Hindlimb muscle (tissue), 1 donor: ENCODE results near the gene HBP1. TPM values are rescaled to one million over a fixed set of nuclear protein-coding genes. Genes with fewer than 3 reads are reported as not detected.

Source experiments
- DNase-seq: peaks from one replicate; pipeline ENCODE4 v3.0.0-alpha.2; 2013
- polyA plus RNA-seq: library from polyadenylated mRNA; unstranded; fragments of 120-200 nt; gene quantifications from one replicate; pipeline ENCODE4 v1.2.1, GENCODE V29; 2013; ENCODE audit not compliant: insufficient read length

HBP1 gene
- polyA plus RNA-seq, 1 donor, result 55.4 TPM

DNA sequence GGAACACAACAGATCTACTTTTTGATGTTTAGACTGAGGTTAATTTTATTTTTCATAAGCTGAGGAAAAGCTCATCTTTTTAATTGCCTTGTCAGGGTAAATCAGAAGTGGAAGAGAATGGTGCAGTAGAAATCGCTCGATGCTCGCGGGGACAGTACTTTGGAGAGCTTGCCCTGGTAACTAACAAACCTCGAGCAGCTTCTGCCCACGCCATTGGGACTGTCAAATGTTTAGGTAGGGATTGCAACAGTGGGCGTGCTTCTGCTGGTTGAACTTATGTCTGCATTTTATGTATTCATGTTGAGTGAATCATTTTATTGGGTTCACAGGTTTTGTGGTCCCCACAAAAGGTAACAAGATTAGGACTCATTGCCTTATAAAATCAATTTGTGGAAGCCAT, 11.7 kb upstream of the HBP1 start:
- DNase-seq, result no peak

DNA sequence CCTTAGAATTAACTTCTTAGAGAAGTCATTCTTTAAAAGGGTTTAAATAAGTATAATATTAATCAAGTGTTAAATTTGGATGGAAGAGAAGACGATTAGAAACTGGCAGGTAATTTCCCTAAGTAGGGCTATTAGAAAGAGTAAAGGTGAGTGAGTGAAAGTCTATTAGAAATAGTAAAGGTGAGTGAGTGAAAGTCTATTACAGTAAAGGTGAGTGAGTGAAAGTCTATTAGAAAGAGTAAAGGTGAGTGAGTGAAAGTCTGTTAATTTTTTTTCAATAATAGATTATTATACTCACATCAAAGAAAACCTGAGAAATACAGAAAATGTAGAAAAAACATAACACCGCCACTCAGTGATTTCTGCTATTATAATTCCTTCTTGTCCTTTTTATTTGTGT, 10.8 kb upstream of the HBP1 start:
- DNase-seq, result no peak

DNA sequence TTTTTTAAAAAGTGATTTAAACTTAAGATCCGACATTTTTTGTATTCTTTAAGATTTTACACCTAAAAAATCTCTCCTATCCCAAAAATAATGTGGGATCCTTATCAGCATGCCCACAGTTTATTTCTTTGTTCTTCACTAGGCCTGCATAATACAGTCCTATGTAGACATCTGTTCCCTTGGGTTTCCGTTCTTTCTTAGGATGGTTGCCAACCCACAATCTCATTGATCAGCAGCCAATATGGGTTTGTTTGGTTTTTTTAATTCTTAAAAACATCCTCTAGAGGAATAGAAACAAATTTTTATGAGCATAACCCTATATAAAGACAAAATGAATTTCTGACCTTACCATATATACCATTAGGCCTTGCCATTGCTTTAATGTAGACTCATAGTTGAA, 8.4 kb upstream of the HBP1 start:
- no peak for DNase-seq

DNA sequence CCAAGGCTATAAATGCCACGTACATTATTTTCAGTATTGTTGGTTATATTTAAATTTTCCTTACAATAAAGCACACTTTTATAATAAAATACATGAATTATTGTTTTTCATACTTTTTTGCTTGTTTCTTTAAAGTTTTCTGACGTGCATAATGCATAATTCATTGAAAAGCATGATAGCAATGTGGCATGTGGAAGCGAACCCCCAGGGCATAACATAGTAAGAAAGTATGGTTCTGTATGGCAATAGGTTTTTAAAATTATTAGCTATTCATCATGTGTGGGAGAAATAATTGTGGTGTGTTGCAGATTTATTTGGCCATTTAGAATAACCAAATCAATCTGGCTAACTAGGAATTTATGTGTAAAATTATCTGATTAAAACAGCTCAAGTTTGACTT, 7.4 kb upstream of the HBP1 start:
- no peak for DNase-seq

DNA sequence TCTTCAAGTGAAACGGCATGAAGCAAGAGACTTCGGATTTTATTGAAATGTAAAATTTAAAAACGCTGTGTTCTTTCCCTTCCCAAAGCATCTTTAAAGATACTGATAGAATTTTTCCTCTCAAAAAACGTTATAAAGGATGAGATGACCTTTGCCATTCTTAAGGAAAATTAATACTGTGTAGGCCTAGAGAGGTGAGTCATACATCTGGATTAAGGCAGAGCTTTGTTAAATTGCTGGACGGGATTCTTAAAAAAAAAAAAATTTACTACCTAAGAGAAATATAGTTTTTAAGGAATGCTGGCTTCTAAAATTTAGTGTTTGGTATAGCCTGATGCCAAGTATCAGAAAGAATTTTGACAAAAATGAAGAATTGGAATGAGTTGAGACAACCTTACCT, 6.3 kb upstream of the HBP1 start:
- no peak for DNase-seq

DNA sequence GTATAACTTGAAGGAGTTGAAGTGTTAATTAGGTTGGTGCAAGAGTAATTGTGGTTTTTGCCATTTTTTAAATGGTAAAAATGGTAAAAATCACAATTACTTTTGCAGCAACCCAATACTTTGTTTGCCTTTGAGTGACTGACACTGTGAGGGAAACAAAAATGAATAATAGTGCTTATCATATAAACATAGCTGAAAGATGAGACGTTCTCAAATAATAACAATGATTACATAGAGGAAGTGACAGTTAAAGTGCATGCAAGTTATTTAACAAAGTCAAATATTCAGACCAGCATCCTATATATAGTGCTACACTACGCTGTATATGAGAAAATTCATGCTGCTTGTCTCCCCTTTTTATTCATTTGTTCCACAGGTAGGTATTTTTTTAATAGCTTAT, 4.7 kb upstream of the HBP1 start:
- no peak for DNase-seq

DNA sequence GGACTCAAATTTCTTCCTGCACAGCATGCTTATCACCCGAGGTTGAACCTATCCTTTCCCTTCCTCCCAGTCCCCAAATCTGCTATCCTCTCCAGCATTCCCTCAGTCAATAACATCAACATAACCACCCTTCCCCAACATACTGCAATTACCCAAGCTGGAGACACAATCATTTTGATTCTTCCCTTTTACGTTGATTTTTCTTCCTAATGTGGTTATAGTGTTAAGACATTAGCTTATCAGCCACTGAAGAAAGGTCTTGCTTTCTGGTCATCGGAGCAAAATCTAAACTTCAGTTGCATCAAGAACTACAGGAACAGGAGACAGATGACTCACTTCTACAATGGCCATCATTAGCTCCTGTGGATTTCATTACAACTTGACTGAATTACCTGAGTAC, 3.5 kb upstream of the HBP1 start:
- DNase-seq, result no peak

DNA sequence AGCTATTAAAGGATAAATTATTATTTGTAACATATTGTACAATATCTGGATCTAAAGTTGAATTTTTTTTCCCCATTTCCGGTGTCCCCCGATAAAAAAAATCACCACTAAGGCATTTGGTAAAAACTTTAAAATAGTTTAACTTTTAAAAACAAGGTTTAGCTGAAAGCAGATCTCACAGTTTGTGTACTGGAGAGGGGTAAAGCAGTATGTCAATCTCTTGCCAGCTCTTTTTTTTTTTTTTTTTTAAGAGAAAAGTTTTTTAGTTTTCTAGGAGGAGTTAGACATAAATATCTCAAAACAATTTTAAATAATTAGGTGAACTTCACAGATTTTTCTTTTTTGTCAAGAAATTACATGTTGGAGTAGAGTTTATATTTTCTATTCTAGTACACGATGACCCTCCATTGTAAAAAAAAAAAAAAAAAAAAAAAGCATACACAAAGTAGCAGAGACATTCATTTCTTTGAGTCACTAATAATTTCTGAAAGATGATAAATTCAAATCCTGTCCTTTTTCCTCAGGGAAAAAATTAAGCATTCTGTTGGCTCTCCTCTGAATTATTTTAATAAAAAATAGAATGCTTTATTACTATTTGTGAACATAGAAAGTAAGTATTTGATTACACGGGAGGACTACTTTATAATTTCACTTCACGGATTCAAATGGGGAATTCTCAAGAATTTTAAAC, 1.9 kb upstream of the HBP1 start:
- no peak for DNase-seq

DNA sequence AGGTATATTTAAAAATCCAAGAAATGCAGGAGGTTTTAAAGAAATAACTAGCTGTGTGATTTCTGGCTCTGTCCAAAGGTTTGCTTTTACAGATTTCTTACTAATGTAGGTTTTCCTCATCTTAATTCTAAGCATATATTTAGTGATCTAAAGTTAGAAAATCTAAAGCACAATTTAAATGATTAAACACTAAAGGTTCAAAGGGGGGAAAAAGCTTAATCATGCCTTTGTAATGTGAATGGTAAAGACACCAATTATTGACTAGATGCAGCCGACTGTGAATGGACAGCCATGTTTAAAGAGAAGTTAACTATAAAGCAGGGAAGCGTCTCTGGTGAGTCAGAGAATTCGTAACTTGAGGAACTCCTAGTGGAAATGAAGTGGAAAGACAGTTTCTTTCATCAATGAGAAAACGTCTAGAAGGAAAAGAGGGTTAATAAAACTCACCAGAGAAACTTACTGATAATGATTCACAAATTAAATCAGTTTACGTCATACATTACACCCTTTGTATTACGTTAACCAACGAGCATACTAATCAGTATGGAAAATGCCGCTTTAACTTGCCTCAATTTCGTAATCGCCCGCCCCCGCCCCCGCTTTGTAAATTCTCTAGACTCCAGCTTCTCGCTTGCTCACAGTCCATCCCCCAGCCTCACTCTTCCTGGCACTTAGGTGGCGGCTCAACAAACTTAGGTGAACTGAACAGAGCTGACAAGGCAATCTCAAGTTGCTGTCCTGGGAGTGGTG, 1.1 kb upstream of the HBP1 start:
- peak; percentile 85 for DNase-seq

DNA sequence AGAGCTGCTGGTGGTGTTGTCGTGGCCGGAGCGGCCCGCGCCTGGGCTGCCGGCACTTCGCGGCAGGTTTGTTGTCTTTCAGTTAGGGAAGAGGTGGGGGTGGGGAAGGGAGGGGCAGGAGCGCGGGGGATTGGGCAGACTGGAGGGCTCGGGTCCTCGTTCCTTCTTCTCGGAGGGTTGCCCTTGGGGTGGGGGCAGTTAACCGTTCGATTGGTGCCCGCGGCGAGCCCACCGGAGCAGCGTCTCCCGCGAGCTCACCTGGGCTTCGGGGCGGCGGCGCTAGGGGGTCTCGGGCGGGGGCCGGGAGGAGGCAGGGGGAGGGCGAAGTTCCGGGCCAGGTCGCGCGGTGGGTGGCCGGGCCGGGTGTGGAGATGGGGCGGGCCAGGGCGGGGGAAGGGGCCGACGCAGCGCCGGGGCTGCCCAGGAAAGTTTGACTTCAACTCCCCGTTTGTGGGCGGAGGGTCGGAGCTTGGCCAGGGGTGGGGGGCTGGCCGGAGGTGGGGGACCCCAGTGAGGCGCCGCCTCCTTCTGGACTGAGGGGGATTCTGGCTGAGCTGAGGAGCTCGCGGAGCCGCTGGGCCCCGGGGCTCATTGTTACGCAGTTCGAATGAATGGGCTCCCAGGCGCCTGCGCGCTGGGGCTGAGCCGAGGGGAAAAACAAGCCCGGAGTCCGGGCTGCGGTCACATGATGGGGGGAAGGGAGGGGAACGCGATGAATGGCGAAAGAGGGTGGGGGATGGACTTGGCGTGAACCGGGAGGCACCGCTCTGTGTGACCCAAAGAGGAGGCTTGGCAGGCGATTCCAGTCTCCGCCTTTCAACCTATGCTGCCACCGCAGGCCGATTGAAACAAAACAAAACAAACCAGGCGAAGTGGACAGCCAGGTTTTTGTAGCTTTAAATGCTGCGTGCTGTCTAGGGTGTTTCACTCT, 582 bp downstream of the HBP1 start:
- peak; percentile 98 for DNase-seq

DNA sequence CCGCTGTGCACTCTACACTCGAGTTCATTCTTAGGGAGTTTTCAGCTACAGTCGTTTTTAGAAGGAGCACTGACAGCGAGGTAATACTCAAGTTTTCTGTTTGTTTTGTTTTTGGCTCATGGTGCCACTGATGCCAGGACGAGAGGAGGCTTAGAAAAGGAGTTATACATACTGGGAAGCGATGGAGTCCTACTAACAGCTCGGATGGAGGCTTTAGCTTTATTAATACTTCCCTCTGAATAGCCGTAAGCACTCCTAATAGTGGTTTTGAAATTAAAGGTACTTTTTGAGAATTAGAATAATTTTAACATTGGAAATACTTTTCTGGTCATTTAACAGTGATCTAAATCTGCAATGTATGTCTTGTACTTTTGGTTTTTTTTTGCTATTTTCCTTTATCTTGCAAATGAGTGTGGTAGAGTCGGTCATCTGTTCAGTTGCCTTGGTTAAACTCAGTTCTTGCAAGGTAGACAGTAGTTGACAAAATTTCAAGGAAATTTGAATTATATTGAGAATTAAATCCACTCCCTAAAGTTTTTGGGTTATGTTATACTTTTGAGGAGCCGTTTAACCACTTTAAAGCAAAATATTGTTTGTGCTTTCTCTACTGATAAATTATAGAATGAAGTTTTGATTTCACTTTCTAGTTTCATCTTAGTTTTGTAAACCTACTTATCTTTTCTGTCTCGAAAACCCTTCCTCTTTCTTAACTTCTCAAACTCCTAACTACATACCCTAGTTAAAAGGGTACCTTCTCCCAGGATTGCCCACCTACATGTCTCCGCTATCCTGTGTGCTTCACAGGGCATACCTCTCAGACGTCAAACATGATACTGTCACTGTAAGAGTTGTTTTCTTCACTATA, 1.5 kb downstream of the HBP1 start:
- no peak for DNase-seq

DNA sequence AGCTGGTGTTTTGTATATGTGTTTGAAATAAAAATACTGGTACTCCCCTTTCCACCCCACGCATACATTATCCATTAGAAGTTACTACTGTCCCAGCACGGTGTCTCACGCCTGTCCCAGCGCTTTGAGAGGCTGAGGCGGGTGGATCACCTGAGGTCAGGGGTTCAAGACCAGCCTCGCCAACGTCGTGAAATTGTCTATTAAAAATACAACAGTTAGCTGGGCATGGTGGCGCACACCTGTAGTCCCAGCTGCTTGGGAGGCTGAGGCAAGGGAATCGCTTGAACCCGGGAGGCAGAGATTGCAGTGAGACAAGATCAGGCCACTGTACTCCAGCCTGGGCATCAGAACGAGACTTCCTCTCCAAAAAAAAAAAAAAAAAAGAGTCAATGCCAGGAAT, 2.7 kb downstream of the HBP1 start:
- DNase-seq, result no peak

DNA sequence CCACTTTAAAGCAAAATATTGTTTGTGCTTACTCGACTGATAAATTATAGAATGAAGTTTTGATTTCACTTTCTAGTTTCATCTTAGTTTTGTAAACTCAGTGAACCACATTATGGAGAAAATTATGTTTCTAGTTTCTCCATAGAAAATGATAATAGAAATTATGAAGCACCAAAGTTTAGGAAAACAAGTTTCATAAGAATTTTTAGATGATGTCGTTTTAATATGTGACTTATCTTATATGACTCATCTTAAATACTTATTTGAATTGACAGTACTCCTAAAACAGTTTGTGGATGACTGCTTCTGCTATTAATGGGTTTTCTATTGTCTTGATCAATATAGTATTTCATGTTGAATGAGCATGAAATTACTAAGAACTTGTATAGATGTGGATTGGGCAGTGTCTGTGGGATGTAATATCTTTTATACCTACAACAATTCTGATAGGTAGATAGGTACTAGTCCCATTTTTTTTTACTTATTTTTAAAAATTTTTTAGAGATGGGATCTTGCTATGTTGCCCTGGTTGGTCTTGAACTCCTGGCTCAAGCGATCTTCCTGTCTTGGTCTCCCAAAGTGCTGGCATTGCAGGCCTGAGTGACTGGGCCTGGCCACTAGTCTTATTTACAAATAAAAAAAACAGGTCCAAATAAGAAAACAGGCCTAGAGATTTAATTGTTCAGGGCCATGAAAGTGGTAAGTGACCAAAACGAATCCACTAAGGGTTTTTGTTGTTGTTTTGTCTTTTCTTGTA, 3.7 kb downstream of the HBP1 start:
- DNase-seq, result no peak

DNA sequence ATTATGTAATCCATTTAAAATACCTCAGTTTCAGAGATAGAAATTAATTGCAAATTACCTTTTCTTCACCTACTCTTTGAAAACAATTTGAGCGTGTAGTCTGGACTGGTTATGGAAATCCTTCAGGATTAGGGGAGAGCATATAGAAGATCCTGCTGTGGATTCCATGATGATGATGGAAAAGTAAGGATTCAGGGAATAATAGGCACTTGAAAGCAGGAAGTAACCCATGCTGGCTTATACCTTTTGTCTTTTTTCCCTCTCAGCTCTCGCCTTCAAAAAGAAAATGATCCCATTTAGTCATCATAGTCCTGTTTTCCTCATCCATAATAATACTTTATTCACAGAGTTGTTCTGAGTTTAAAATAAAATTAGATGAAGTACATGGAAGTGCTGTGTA, 4.4 kb downstream of the HBP1 start:
- DNase-seq, result no peak

DNA sequence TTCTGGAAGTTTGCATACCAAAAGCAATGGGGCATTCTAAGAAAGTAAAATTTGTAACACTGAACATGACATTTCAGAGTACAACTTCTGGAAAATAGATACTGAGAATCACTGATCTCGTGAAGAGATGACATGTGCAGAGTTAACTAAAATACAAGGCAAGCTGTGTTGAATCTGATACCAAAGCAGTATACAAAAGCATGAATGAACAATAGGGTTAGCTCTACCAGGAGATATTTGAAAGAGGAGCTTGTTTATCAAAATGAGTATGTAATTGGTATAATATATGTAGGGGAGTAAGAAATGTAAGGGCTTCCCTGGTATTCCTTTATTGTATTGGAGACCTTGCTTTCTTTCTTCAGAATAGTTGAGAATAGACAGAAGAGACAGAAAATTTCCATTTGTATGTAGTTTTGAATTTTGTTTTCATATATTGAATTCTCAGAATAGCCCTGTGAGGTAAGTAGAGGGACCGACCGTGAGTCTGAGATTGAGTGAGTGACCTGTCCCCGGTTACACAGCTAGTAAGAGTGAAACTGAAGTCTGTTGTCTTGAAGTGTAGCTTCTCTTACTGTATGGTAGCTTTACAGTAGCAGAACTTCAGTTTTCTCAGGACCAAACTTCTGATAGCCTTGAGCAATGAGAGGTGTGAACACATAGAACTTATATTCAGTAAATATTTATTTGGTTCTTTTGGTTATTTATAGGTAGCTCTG, 5.0 kb downstream of the HBP1 start:
- DNase-seq, result no peak

DNA sequence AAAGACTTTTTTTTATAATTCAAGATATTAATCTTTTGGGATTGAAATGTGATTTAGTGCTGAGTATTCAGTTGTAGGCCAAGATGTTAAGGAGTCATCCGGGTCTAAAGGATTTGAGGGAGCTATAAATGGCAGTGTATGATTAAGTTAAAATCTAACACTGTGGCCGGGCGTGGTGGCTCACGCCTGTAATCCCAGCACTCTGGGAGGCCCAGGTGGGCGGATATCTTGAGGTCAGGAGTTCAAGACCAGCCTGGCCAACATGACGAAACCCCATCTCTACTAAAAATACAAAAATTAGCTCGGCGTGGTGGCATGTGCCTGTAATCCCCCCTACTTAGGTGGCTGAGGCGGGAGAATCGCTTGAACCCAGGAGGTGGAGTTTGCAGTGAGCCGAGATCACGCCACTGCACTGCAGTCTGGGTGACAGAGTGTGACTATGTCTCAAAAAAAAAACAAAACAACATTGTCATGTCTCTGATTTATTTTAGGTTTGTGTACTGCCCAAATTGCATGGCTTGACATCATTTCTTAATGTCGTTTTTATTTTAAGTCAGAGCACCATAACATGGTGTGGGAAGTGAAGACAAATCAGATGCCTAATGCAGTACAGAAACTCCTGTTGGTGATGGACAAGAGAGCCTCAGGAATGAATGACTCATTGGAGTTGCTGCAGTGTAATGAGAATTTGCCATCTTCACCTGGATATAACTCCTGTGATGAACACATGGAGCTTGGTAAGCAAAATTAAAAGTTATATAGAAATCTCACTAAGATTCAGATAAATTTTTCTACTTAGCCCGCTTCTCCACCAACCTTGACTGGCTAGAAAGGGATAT, 10.7 kb downstream of the HBP1 start:
- DNase-seq, result no peak

DNA sequence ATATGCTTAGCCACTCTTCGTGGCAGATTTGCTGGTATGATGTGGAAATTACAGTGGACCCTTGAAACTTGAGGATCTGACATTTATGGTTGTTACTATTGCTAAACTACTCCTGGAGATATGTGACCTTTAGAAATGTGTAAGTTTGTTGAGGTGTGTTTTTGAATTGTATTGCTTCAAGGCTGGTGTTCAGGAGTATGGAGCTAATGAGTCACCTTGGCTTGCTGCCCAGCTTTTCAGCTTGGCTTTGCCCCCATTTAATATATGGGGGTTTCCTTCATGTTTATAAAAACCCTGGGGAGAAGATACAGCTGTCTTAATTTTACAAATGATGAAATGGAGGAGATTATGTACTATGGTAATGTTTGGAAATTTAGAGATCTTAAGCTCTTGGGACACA, 11.6 kb downstream of the HBP1 start:
- peak; percentile 38 for DNase-seq

DNA sequence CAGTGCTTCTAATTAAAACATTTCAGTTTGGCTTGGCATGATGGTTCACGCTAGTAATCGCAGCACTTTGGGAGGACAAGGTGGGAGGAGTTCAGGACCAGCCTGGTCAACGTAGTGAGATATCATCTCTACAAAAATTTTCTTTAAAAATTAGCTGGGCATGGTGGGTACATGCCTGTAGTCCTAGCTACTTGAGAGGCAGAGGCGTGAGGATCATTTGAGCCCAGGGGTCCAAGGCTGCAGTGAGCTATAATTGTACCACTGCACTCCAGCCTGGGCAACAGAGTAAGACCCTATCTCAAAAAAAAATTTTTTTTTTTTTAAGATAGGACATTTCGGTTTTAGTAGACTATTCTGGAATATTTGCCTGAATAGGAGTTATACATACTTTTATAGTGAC, 12.4 kb downstream of the HBP1 start:
- DNase-seq, result no peak

DNA sequence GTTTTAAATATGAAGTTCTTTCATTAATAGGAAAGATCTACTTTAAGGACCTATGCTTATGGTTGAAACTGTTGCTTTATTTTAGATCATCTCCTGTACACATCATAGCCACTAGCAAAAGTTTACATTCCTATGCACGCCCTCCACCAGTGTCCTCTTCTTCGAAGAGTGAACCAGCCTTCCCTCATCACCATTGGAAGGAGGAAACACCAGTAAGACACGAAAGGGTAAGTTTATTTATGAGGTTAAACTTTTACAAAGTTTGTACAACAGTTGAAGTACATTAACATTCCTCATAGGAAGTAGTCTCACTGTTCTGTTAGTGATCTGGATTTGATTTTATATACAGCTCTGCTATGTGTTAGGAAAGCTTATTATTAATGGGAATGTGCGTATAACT, 16.9 kb downstream of the HBP1 start:
- no peak for DNase-seq

DNA sequence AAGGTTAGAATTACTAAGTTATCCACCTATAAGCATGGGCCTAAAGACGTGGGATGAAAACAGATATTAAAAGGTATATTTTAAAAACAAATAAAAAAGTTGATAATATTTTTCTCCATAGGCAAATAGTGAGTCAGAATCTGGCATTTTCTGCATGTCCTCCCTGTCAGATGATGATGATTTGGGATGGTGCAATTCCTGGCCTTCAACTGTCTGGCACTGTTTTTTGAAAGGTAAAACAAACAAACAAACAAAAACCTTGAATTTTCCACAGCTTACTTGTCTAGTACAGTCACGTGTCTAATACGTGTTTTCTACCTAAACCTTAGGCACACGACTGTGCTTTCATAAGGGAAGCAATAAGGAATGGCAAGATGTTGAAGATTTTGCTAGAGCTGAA, 17.4 kb downstream of the HBP1 start:
- no peak for DNase-seq
